Activated CD8-positive, alpha-beta memory T cell treated with anti-CD3 and anti-CD28 coated beads, Interleukin-2, amount 50 U/mL, for 48 hours (primary cell): ENCODE measurements around the gene GID4.

Experiments used
- DNase-seq: peaks from one replicate; pipeline ENCODE4 v3.0.0-alpha.2; 2020

The GID4 gene

GRCh38 chr17:18045691-18046350 lies 6.6 kb downstream of the GID4 start:
- DNase-seq = no peak

DNA sequence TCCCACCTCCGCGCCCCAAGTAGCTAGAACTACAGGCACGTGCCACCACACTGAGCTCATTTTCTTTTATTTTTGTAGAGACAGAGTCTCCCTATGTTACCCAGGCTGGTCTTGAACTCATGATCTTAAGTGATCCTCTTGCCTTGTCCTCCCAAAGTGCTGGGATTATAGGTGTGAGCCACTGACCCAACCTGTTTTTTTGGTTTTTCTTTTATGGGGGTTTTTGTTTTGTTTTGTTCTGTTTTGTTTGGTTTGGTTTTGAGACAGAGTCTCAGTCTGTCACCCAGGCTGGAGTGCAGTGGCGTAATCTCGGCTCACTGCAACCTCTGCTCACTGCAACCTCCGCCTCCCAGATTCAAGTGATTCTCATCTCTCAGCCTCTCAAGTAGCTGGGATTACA lies 16.4 kb downstream of the GID4 start:
- no peak for DNase-seq

- no peak for DNase-seq
Observed at GRCh38 chr17:18056214-18056613, 17.0 kb downstream of the GID4 start.

GRCh38 chr17:18059283-18059682 lies 20.1 kb downstream of the GID4 start:
- no peak for DNase-seq

DNA sequence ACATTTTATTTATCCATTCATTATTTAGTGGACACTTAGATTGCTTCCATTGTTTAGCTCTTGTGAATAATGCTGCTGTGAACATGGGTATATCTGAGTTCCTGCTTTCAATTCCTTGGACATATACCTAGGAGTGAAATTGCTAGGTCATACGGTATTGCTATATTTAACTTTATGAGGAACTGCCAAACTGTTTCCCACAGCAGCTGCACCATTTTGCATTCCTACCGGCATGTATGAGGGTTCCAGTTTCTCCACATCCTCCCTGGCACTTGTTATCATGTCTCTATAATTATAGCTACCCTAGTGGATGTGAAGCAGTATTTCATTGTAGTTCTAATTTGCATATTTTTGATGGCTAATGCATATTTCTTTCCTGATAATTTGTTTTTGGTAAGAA lies 24.8 kb downstream of the GID4 start:
- DNase-seq = no peak

- DNase-seq = no peak
Observed at GRCh38 chr17:18065546-18065945, 26.3 kb downstream of the GID4 start.

DNA sequence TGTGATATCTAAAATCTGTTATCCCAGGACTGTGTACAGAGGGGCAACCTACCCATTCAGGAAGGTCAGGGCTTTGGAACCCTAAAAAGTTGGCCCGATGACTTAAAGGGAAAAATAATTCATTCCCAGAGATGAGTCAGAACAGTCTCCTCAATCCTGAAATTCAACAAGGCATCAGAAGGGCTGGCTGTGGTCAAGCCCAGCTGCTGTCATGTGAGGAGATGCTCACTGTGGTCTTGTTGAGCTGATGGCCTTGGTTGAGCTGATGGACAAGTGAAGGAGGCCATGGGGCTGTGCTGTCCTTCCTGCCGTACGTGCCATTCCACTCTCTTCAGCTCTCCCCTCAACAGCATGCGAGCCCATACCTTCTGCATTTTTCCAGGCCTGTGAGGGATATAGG lies 27.7 kb downstream of the GID4 start:
- DNase-seq = no peak

- no peak for DNase-seq
Observed at GRCh38 chr17:18069101-18069500, 29.9 kb downstream of the GID4 start.

DNA sequence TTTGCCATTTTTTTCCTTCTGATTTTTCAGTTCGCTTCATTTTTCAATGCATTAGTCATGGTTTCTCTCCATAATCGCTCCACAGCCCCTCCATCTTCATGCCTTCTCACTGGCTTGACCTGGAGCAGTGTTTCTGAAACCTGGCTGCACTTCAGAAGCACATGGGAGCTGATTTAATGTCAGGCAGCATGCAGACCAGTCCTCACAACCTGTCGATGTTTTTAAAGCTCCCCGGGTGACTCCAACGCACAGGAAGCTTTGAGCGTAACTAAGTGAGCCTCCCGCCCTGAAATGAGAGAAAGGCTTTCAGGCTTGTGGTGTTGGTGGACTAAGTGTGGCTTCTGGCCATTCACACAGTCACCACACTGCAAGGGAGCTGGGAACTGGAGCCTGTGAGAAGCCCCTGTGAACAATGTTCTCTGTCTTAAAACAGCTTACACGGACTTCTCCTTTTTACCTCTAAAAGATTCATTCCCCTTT lies 31.7 kb downstream of the GID4 start:
- DNase-seq = no peak

DNA sequence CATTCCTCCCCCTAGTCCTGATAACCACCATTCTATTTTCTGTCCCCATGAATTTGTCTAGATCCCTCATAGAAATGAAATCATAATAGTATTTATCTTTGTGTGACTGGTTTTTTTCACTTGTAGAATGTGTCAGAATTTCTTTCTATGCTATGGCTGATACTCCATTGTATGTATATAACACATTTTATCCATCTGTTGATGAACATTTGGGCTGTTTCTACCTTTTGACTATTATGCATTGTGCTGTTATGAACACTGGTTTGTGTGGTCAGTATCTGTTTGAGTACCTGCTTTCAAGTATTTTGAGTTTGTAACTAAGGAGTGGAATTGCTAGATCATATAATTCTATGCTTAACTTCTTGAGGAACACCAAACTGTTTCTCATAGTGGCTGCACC lies 32.5 kb downstream of the GID4 start:
- DNase-seq = no peak

GRCh38 chr17:18074566-18075272 lies 35.5 kb downstream of the GID4 start:
- DNase-seq = no peak

DNA sequence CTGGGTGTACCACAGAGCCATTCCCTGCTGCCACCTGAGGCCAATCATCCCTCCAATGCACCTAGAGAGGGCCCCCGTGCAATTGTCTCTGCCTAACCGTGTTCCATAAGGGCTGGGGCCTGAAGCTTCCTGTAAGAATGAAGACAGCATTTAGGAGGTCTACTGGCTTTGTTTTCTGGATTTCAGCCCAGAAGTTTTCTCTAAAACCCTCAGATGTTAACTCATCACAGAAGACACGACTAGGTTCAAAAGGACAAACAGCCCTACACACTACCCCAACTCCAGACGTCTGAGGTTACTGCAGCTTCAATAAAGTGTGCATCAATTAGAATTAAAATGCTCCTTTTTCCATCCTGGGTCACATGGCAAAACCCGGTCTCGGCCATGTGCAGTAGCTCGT lies 37.7 kb downstream of the GID4 start:
- DNase-seq = no peak

GRCh38 chr17:18079543-18079942 lies 40.3 kb downstream of the GID4 start:
- no peak for DNase-seq

GRCh38 chr17:18084256-18084655 lies 45.0 kb downstream of the GID4 start:
- DNase-seq = no peak

DNA sequence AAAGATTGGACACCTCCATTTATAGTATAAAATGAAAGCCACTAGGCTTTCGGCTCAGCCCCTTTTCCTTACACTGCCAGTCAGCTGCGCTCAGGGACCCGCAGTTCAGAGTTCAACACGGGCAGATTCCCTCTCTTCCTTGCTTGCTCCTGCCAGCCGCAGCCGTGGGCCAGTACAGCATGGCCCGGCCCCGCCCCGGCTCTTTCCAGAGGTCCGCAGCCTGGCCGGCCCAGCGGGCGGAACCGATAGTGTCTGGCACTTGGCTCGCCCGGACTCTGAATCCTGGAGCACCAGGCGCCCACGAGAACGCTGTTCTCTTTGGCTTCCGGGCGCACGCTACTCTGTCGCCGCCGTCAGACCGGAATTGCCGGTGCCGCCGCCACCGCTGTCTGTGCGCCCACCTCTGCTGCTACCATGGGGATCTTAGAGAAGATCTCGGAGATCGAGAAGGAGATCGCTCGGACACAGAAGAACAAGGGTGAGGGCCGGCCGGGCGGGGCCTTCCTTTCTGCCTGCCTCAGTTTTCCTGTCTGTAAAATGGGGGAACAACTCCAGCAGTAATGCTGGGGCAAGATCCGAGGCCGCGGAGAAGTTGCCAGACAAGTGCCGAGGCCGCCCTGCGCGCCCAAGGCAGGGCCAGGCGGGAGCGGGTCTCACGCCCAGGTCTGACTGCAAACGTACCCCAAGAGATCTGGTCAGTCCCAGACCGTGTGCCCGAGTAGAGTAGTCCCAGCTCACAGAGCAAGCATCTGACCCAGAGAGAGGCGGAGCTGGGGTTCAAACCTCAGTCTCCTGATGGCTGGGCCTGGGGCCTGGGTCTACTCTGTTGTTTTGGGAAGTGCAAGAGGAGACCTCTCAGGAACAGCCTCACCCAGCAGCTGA lies 48.6 kb downstream of the GID4 start, which contains the start of gene DRG2:
Gene DRG2 (plus strand): TSS at position 339 of the 882 bp plus-strand sequence. CDS start 76 bp downstream, at position 415.
- DNase-seq = peak; percentile 98

GRCh38 chr17:18089613-18090012 lies 50.4 kb downstream of the GID4 start:
- no peak for DNase-seq

GRCh38 chr17:18093616-18094408 lies 54.6 kb downstream of the GID4 start:
- DNase-seq = no peak

- DNase-seq = no peak
Observed at GRCh38 chr17:18094409-18094807, 55.2 kb downstream of the GID4 start.

DNA sequence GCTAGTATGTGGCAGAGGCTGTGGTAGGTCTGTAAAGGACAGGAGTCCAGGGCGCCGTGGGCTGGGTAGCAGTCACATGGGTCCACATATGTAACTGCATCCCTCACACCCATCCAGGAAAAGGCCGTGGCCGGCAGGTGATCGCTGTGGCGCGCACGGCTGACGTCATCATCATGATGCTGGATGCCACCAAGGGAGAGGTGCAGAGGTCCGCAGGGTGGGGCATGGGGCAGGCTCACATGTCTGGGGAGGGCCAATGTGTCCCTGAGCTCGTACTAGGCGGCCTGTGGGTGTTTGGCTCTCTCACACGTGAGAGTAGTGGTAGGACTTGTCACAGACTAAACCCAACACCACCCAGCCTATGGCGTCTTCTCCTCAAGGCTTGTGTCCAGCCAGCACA lies 60.3 kb downstream of the GID4 start:
- no peak for DNase-seq

- no peak for DNase-seq
Observed at GRCh38 chr17:18100616-18101015, 61.4 kb downstream of the GID4 start.

GRCh38 chr17:18101828-18102227 lies 62.6 kb downstream of the GID4 start:
- no peak for DNase-seq

DNA sequence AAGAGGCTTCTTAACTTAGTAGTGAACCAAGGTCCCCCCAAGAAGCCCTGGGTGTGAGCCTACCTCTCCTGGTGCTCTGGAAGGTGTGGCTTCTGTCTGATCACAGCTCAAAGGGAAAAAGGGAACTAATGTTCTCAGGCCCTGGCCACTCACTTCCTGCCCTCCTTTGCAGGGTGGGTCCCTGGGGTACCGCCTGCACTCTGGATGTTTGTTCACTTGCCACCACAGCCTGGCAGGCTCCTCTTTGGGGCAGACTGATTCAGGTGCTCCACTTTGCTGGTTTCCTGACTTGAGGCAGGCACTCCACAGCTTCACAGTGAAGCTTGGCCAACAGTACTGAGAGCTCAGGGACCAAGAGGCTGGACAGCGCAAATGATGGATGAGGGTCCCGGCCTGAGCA lies 63.4 kb downstream of the GID4 start:
- DNase-seq = no peak

DNA sequence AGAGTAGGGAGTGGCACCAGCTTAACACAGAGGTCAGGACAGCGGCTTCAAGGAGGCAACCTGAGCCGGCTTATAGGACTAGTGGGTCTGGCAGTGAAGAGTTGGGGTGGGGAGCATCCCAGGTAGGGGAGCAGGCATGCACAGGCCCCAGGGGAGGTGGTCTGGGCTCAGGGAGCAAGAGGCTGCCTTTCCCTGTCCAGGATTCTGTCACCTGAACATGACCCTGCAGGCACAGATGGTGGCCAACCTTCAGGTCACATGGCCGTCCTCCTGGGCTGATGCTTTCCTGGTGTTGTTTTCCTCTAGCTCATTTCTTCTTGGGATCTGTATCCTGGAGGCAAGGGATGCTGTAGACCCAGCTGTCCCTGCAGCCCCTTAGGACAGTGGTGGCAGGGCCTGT lies 65.8 kb downstream of the GID4 start:
- no peak for DNase-seq
